Measurements from ENCODE around the gene EDRF1. TPM values are rescaled to one million over a fixed set of nuclear protein-coding genes. Genes with fewer than 3 reads are reported as not detected.

Gene EDRF1
- total RNA-seq, 4 donors from 2014 or later = 8.1 to 19.4 (median 10.3) TPM

DNA sequence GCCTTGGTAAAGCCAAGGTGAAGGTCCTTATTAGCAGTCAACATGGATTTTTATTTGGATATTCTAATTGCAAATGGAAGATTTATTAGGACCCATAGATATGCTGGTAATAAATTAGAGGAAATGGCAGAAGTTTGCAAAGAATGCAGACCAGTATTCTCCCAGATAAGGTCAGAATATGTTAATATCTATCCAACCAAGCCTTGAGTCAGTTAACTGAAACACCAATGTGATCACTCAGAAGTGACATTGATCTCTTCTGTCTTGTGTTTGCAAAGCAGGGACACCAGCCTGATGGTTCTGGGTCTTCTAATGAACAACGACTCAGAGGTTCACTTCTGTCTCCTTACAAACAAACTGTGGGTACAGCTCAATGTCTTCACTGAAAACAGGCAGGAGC lies 82.1 kb downstream of the EDRF1 start:
- no peaks in the 10 kb centered on the region for H3K27me3 ChIP-seq
- peaks cover 2 to 80% of the 10 kb centered on the region in 2 donors for H3K36me3 ChIP-seq
- H3K4me3 ChIP-seq = no peak overlapping the region
- H3K4me1 ChIP-seq = no peaks in the 10 kb centered on the region
- no peak for DNase-seq
- no peak for ATAC-seq
- H3K9me3 ChIP-seq = no peaks in the 10 kb centered on the region
- in situ Hi-C loops (cut with MboI; ENCODE audit: low sequenced_read_pairs in 4 of 4) (no loop called here), intact Hi-C loops (cut with DNase I; ENCODE audit: low total_unique reads) (no loop called here)
- no peak for TF ChIP-seq POLR2A (IDR thresholded peaks at IDR 0.05)
- TF ChIP-seq, protein P1, sequence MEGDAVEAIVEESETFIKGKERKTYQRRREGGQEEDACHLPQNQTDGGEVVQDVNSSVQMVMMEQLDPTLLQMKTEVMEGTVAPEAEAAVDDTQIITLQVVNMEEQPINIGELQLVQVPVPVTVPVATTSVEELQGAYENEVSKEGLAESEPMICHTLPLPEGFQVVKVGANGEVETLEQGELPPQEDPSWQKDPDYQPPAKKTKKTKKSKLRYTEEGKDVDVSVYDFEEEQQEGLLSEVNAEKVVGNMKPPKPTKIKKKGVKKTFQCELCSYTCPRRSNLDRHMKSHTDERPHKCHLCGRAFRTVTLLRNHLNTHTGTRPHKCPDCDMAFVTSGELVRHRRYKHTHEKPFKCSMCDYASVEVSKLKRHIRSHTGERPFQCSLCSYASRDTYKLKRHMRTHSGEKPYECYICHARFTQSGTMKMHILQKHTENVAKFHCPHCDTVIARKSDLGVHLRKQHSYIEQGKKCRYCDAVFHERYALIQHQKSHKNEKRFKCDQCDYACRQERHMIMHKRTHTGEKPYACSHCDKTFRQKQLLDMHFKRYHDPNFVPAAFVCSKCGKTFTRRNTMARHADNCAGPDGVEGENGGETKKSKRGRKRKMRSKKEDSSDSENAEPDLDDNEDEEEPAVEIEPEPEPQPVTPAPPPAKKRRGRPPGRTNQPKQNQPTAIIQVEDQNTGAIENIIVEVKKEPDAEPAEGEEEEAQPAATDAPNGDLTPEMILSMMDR (IDR thresholded peaks at IDR 0.05 in 4 of 5, conservative IDR thresholded peaks at IDR 0.05 in 1 of 5) = no peak
- no peak overlapping the region for H3K27ac ChIP-seq

DNA sequence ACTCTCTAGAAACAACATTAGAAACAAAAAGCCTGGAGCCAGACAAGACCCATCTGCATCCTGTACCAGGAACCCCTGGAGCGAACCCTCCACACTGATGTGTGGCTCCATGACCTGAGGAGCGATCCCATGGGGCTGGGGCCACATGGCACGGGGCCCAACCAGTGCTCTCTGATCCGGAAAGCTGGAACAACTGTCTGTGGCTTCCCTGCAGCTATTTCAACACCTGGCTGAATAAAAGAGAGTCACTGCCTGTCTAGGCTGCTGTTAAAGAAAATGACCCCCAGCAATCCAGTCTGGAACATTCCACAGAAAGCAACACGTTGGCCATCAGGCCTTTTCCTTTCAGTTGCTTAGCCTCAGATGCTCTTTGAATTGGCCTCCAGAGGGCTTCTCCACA lies 82.6 kb downstream of the EDRF1 start:
- no peaks in the 10 kb centered on the region for H3K27me3 ChIP-seq
- in situ Hi-C loops (cut with MboI; ENCODE audit: low sequenced_read_pairs in 4 of 4) = no loop called here
- peaks cover 2 to 83% of the 10 kb centered on the region in 2 donors for H3K36me3 ChIP-seq
- intact Hi-C loops (cut with DNase I; ENCODE audit: low total_unique reads) = no loop called here
- TF ChIP-seq POLR2A (IDR thresholded peaks at IDR 0.05) = no peak
- TF ChIP-seq, protein P1 (IDR thresholded peaks at IDR 0.05 in 4 of 5, conservative IDR thresholded peaks at IDR 0.05 in 1 of 5) = no peak
- no peaks in the 10 kb centered on the region for H3K9me3 ChIP-seq
- no peak overlapping the region for H3K4me3 ChIP-seq
- no peaks in the 10 kb centered on the region for H3K4me1 ChIP-seq
- DNase-seq (no peak), ATAC-seq (no peak)
- H3K27ac ChIP-seq = no peak overlapping the region

DNA sequence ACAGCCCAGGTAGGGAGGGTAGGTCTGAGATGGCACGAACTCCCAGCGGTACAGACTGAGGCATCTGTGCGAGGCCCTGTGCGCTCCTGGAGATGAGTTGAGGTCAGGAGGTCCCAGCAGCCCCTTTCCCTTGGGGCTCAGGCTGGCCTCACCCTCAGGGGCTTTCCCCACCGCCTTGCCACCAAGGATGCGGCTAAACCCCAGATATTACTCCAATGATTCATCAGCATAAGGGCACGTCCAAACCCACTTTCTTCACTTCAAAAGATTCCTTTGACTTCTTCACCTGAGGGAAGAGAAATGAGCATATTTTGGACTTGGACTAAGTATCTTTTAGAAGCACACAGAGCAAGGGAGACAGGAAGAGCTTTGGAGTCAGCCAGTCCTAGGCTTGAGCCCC lies 83.2 kb downstream of the EDRF1 start:
- TF ChIP-seq POLR2A (IDR thresholded peaks at IDR 0.05) = no peak
- TF ChIP-seq, protein P1 (IDR thresholded peaks at IDR 0.05 in 4 of 5, conservative IDR thresholded peaks at IDR 0.05 in 1 of 5) = no peak
- H3K4me3 ChIP-seq = no peak overlapping the region
- no peak for ATAC-seq
- intact Hi-C loops (cut with DNase I; ENCODE audit: low total_unique reads) = no loop called here
- no peaks in the 10 kb centered on the region for H3K4me1 ChIP-seq
- no peaks in the 10 kb centered on the region for H3K9me3 ChIP-seq
- peaks cover 2 to 81% of the 10 kb centered on the region in 2 donors for H3K36me3 ChIP-seq
- no peak overlapping the region for H3K27ac ChIP-seq
- no peak for DNase-seq
- H3K27me3 ChIP-seq = no peaks in the 10 kb centered on the region
- in situ Hi-C loops (cut with MboI; ENCODE audit: low sequenced_read_pairs in 4 of 4) = no loop called here

DNA sequence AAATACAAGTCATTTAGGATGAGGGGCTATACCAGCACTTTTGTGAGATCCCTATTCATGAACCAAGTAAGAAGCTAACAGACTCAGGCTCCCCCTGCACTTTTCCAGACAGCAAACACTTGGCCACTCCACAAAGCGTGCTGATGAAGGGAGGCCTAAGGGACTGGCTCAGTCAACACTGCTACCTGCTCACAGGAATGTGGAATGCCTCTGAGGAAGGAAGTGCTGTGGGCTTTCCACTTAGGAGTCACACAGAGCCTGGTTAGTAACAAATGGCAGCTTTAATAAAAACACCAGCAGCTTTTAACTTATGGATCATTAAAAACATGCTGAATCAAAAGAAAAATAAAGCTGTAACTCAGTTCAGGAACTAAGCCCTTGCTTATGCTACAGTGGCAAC lies 88.5 kb downstream of the EDRF1 start:
- intact Hi-C loops (cut with DNase I; ENCODE audit: low total_unique reads) = no loop called here
- Histone ChIP-seq H3K4me3 (no peak overlapping the region), H3K4me1 (no peaks in the 10 kb centered on the region), H3K9me3 (no peaks in the 10 kb centered on the region), H3K27me3 (no peaks in the 10 kb centered on the region), H3K36me3 (peaks cover 0 to 62% of the 10 kb centered on the region in 2 donors), H3K27ac (no peak overlapping the region)
- in situ Hi-C loops (cut with MboI; ENCODE audit: low sequenced_read_pairs in 4 of 4) = no loop called here
- ATAC-seq = no peak
- DNase-seq = no peak
- TF ChIP-seq, protein P1 (IDR thresholded peaks at IDR 0.05 in 4 of 5, conservative IDR thresholded peaks at IDR 0.05 in 1 of 5) = no peak
- TF ChIP-seq POLR2A (IDR thresholded peaks at IDR 0.05) = no peak

DNA sequence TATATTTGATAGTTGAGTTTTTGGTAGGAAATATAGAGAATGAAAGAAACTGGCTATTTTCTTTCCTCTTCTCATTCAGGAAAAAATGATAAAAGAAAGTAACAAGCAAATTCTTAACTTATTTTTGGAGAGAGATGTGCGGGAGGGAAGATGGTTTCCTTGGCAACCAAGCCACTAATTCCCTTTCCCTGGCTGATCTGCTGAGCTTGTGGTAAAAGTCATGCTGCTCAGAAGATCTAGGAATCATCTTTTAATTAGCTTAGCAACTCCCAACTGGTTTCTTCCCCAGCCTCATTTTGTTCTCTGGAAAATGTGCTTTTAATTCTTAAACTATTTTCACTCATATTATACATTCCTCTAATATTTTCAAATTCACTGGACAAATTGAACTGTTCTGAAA lies 91.7 kb downstream of the EDRF1 start:
- no peaks in the 10 kb centered on the region for H3K4me1 ChIP-seq
- in situ Hi-C loops (cut with MboI; ENCODE audit: low sequenced_read_pairs in 4 of 4) (no loop called here), intact Hi-C loops (cut with DNase I; ENCODE audit: low total_unique reads) (no loop called here)
- no peak overlapping the region for H3K27ac ChIP-seq
- H3K27me3 ChIP-seq = no peaks in the 10 kb centered on the region
- DNase-seq = no peak
- ATAC-seq = no peak
- H3K4me3 ChIP-seq = no peak overlapping the region
- H3K9me3 ChIP-seq = no peaks in the 10 kb centered on the region
- H3K36me3 ChIP-seq = peaks cover 0 to 59% of the 10 kb centered on the region in 2 donors
- TF ChIP-seq, protein P1 (IDR thresholded peaks at IDR 0.05 in 4 of 5, conservative IDR thresholded peaks at IDR 0.05 in 1 of 5) = no peak
- no peak for TF ChIP-seq POLR2A (IDR thresholded peaks at IDR 0.05)
